Adrenal gland (tissue), 12 donors: Measurements from ENCODE around the gene ATG16L1. TPM values are rescaled to one million over a fixed set of nuclear protein-coding genes. Genes with fewer than 3 reads are reported as not detected.

Experiments
- DNase-seq, 7 donors: peaks; one replicate each; pipeline ENCODE4 v3.0.0-alpha.2; 2019 to 2020
- H3K27ac ChIP-seq, 5 donors: fragments of 200-600 bp; sonication (generic) in 4 of 5; 1 replicate in 3 of 5; 2 replicates in 2 of 5; pipeline versions ENCODE4 v1.5.1 to v1.8.0; 2016 to 2020; ENCODE audit warnings: mild to moderate bottlenecking in 1 of 5
- H3K27me3 ChIP-seq: fragments of 200-600 bp; 2 replicates; pipeline ENCODE4 v1.8.0; 2021
- H3K36me3 ChIP-seq, 2 donors: fragments of 200-600 bp; replicated peaks in 1 of 2; 1 replicate in 1 of 2; 2 replicates in 1 of 2; pipeline versions ENCODE4 v1.5.1 to v1.8.0; 2018 to 2022
- H3K4me1 ChIP-seq, 2 donors: fragments of 200-600 bp; replicated peaks in 1 of 2; 1 replicate in 1 of 2; 2 replicates in 1 of 2; pipeline versions ENCODE4 v1.5.1 to v1.8.0; 2018 to 2021
- H3K4me3 ChIP-seq, 4 donors: fragments of 200-600 bp; sonication (generic) in 3 of 4; one replicate each; pipeline ENCODE4 v1.5.1; 2016 to 2018
- H3K9me3 ChIP-seq, 3 donors: fragments of 200-600 bp; sonication (generic) in 1 of 3; replicated peaks in 1 of 3; 1 replicate in 2 of 3; 2 replicates in 1 of 3; pipeline versions ENCODE4 v1.5.1 to v1.8.0; 2016 to 2021
- CTCF ChIP-seq, 6 experiments: fragments of 450-650 bp in 4 of 6; fragments of 200-600 bp in 2 of 6; sonication (generic) in 1 of 6; IDR thresholded peaks; 1 replicate in 5 of 6; 2 replicates in 1 of 6; pipeline versions ENCODE4 v1.5.1 to v1.8.0; 2016 to 2021; ENCODE audit warnings: antibody characterized with exemption in 6 of 6, mild to moderate bottlenecking in 2 of 6, moderate library complexity in 1 of 6
- POLR2A ChIP-seq, 2 donors: fragments of 450-650 bp; IDR thresholded peaks; one replicate each; pipeline ENCODE4 v1.6.1; 2017; ENCODE audit warnings: antibody characterized with exemption in 2 of 2, mild to moderate bottlenecking in 2 of 2, moderate library complexity in 1 of 2
- WGBS, 4 donors: extraction: QIAGEN DNeasy Blood & Tissue Kit in 2 of 4; methylation state at CpG; one replicate each; pipeline versions ENCODE4 v1.1.5 to v1.1.7; 2013 to 2017; 5-methylcytosine and 5-hydroxymethylcytosine counted together
- intact Hi-C, 2 donors: fragments of 100-400 bp; cut with DNase I; formaldehyde crosslinking; loops; one replicate each; pipeline versions ENCODE4 v1.14.1 to v1.15.0; 2022 to 2023
- polyA plus RNA-seq, 3 donors: library from polyadenylated mRNA; stranded (reverse); fragments of 200-250 nt in 2 of 3; fragments of 350-450 nt in 1 of 3; fragmentation: Illumina TruSeq in 1 of 3; extraction: RNeasy Lipid Tissue Mini Kit (QIAGEN cat#74804) in 1 of 3; gene quantifications; one replicate each; pipeline ENCODE4 v1.2.3, GENCODE V29; 2013 to 2014
- total RNA-seq, 9 donors: library from RNA; depleted of rRNA in 4 of 9; stranded (reverse); fragments of >200 nt in 4 of 9; fragments of 120-200 nt in 1 of 9; fragmentation: NEBNext Ultra II Directional in 1 of 9; extraction: Animal tissue kit (Norgen Biotek cat#: 25700) in 1 of 9; gene quantifications; one replicate each; pipeline versions ENCODE4 v1.1.0 to v1.2.4, GENCODE V29; 2013 to 2023
- donor health status: healthy with polysubstance abuse.
- donor health status: Bipolar disorder and iron deficiency.
- donor health status: DM: yes; HTN: yes; CAD: no.
- donor health status: DM: no; HTN: no; CAD: no.
- donor health status: DM: no; HTN: no; CAD: no.
- donor health status: DM: yes; HTN: yes; CAD: no.

Gene ATG16L1
- total and polyA plus RNA-seq, 12 donors: 10.0 to 37.7 (median 22.1) TPM

DNA sequence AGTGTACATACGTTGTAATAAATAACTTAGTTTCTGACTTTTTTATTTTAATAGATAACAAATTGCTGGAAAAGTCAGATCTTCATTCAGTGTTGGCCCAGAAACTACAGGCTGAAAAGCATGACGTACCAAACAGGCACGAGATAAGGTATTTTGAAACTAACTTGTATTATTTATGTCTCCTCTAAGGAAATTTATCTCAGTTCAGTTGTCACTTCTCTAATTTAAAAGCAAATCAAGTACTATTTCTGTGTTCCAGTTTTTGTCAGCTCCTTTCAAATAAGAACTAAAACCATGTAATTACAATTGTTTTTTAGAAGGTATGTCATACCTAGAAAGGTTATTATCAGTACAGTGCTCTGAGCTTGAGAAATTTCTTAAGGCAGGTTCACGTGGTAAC lies 4.6 kb downstream of the ATG16L1 start:
- Histone ChIP-seq H3K27ac (no peak overlapping the region), H3K4me1 (peaks cover 7 to 24% of the 10 kb centered on the region in 2 donors), H3K4me3 (no peak overlapping the region), H3K27me3 (no peaks in the 10 kb centered on the region), H3K36me3 (peaks cover 0 to 48% of the 10 kb centered on the region in 2 donors), H3K9me3 (no peaks in the 10 kb centered on the region)
- no peak for TF ChIP-seq POLR2A (IDR thresholded peaks at IDR 0.05)
- no peak for TF ChIP-seq CTCF (IDR thresholded peaks at IDR 0.05)
- 75 to 77% (median 76%) methylated on average over 4 of the region's 4 CpGs for WGBS, 4 donors
- intact Hi-C loops: loop anchor here (10.0 kb wide), 2 partner anchors 401 to 651 kb away; no protein-coding TSS in a partner anchor
- DNase-seq: no peak

DNA sequence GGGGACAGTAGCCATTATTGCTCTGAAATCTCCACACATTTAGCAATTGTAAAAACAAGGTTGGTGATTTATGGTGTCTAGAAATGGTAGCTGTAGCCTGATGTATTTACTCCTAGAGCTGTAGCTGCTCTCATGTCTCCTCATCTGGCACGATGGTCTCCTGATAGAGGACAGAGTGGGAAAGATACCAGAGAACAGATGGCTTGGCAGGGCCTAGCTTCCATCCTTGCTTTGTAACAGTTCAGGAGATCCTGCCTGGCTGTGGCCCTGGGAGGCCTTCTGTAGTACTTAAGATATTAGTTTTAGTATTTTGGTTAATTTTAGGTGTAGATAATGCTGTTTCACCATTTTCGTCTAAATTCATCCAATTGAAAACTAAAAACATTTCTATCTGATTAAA lies 6.7 kb downstream of the ATG16L1 start:
- intact Hi-C loops: loop anchor here (10.0 kb wide), 2 partner anchors 403 to 653 kb away; no protein-coding TSS in a partner anchor
- Histone ChIP-seq H3K36me3 (peaks cover 0 to 70% of the 10 kb centered on the region in 2 donors), H3K4me1 (peaks cover 0 to 13% of the 10 kb centered on the region in 2 donors), H3K27me3 (no peaks in the 10 kb centered on the region), H3K9me3 (no peaks in the 10 kb centered on the region), H3K27ac (no peak overlapping the region), H3K4me3 (no peak overlapping the region)
- no peak for DNase-seq
- TF ChIP-seq CTCF (IDR thresholded peaks at IDR 0.05) (no peak), POLR2A (IDR thresholded peaks at IDR 0.05) (no peak)
- WGBS, 4 donors: 89 to 94% (median 90%) methylated on average over 2 of the region's 2 CpGs

DNA sequence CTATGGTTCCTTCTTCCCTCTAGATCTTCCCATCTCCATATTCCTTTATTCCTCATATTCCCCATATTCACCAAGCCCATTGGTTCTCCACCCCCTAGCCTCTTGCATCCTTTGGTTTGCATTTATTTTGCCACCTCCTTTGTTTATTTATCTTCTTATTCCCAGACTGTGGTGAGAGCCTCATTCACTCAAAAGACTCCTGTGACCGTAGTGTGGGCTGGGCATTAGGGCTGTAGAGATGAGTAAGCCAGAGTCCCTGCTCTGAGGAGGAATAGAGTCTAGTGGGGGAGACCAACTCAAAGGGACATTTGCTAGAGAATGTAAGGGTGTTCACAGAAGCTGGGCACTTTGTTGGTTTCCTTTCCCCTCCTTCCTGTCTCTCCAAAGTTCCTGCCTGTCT lies 8.3 kb downstream of the ATG16L1 start:
- H3K36me3 ChIP-seq: peaks cover 0 to 85% of the 10 kb centered on the region in 2 donors
- H3K27me3 ChIP-seq: no peaks in the 10 kb centered on the region
- TF ChIP-seq POLR2A (IDR thresholded peaks at IDR 0.05) (no peak), CTCF (IDR thresholded peaks at IDR 0.05) (no peak)
- H3K4me1 ChIP-seq: peaks cover 0 to under 1% of the 10 kb centered on the region in 2 donors
- DNase-seq: no peak
- no peaks in the 10 kb centered on the region for H3K9me3 ChIP-seq
- H3K27ac ChIP-seq: no peak overlapping the region
- no peak overlapping the region for H3K4me3 ChIP-seq
- 90 to 93% (median 92%) methylated on average over 1 of the region's 1 CpG for WGBS, 4 donors
- intact Hi-C loops: loop anchor here (10.0 kb wide), 2 partner anchors 405 to 655 kb away; no protein-coding TSS in a partner anchor

DNA sequence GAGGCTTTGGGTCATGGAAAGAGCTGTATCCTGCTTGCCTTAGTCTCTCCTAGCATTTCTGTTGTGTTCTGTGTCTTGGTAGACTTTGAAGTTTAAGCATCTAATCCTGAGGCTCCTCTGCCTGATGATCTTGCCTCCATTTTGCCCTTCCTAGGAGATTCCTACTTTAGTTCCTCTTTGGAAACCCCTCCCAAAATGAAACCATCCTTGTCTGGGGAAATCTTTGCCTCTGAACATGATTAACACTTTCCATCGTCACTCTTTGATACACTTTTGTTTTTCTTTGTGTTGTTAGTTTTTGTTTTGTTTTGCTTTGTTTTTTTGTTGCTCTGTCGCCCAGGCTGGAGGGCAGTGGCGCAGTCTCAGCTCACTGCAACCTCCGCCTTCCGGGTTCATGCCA lies 9.2 kb downstream of the ATG16L1 start:
- H3K4me1 ChIP-seq: no peaks in the 10 kb centered on the region
- no peak for DNase-seq
- 94 to 98% (median 97%) methylated on average over 5 of the region's 5 CpGs for WGBS, 4 donors
- TF ChIP-seq POLR2A (IDR thresholded peaks at IDR 0.05) (no peak), CTCF (IDR thresholded peaks at IDR 0.05) (no peak)
- no peak overlapping the region for H3K27ac ChIP-seq
- H3K4me3 ChIP-seq: no peak overlapping the region
- peaks cover 0 to 94% of the 10 kb centered on the region in 2 donors for H3K36me3 ChIP-seq
- no peaks in the 10 kb centered on the region for H3K27me3 ChIP-seq
- H3K9me3 ChIP-seq: no peaks in the 10 kb centered on the region
- intact Hi-C loops: no loop called here
